Pancreas (tissue), 10 donors: ENCODE results near the gene LRBA. TPM values are rescaled to one million over a fixed set of nuclear protein-coding genes. Genes with fewer than 3 reads are reported as not detected.

Experiments
- ATAC-seq, 4 donors: fragments of 200-7000 bp; cut with Tn5 transposase; one replicate each; pipeline versions ENCODE4 v1.8.0 to v1.9.1; 2020; ENCODE audit warnings: mild to moderate bottlenecking in 4 of 4, moderate library complexity in 4 of 4
- DNase-seq, 6 donors: peaks; one replicate each; pipeline ENCODE4 v3.0.0-alpha.2; 2020
- FAIRE-seq: peaks from 2 replicates; lab custom pipeline; 2012; peaks lifted over from hg19 to GRCh38; lab: Jason Lieb, UNC
- H3K27ac ChIP-seq, 4 donors: fragments of 200-600 bp; sonication (generic); 1 replicate in 3 of 4; 2 replicates in 1 of 4; pipeline versions ENCODE4 v1.5.0 to v1.8.0; 2020
- H3K27me3 ChIP-seq, 4 donors: fragments of 200-600 bp; one replicate each; pipeline ENCODE4 v1.8.0; 2021
- H3K36me3 ChIP-seq, 3 donors: fragments of 200-600 bp; sonication (generic) in 1 of 3; one replicate each; pipeline versions ENCODE4 v1.5.0 to v1.8.0; 2020 to 2021
- H3K4me1 ChIP-seq, 3 donors: fragments of 200-600 bp; one replicate each; pipeline ENCODE4 v1.8.0; 2021
- H3K4me3 ChIP-seq, 4 donors: fragments of 200-600 bp; sonication (generic) in 2 of 4; one replicate each; pipeline versions ENCODE4 v1.5.0 to v1.8.0; 2020 to 2021
- H3K9me3 ChIP-seq, 4 donors: fragments of 200-600 bp; one replicate each; pipeline ENCODE4 v1.8.0; 2021
- CTCF ChIP-seq, 4 donors: fragments of 200-600 bp; sonication (generic) in 3 of 4; IDR thresholded peaks; one replicate each; pipeline versions ENCODE4 v1.5.0 to v1.8.0; 2021; ENCODE audit warnings: antibody characterized with exemption in 4 of 4
- WGBS, 2 donors: extraction: QIAGEN DNeasy Blood & Tissue Kit; methylation state at CpG; one replicate each; pipeline ENCODE4 v1.1.7; 2013; 5-methylcytosine and 5-hydroxymethylcytosine counted together
- intact Hi-C, 3 donors: fragments of 100-400 bp; cut with DNase I; formaldehyde crosslinking; loops; one replicate each; pipeline versions ENCODE4 v1.11.1 to v1.14.2; 2022
- polyA plus RNA-seq, 2 donors: library from polyadenylated mRNA; stranded (reverse); fragments of 200-250 nt; gene quantifications; one replicate each; pipeline ENCODE4 v1.2.3, GENCODE V29; 2013
- total RNA-seq, 6 donors: library from RNA; stranded (reverse); fragmentation: NEBNext Ultra II Directional in 4 of 6; extraction: Animal tissue kit (Norgen Biotek cat#: 25700) in 4 of 6; gene quantifications; one replicate each; pipeline versions ENCODE4 v1.2.1 to v1.2.4, GENCODE V29; 2021 to 2023
- donor health status: healthy with polysubstance abuse.
- donor health status: DM: no; HTN: no; CAD: no; lungs with moderate emphysema.
- donor health status: DM: no; HTN: no; CAD: no.
- donor health status: control.
- donor health status: control.
- donor health status: Bipolar disorder and iron deficiency.
- donor health status: DM: yes; HTN: yes; CAD: no.
- donor health status: DM: no; HTN: no; CAD: no.
- donor health status: DM: no; HTN: no; CAD: no.
- donor health status: DM: yes; HTN: yes; CAD: no.

Gene LRBA
- total and polyA plus RNA-seq, 8 donors, result 6.6 to 35.3 (median 22.3) TPM

- DNase-seq (no peak), ATAC-seq (no peak), FAIRE-seq (peak; percentile 41)
- intact Hi-C loops, result no loop called here
- Histone ChIP-seq H3K4me1 (peaks cover 0 to 6% (median 0%) of the 10 kb centered on the region in 3 donors), H3K27me3 (no peaks in the 10 kb centered on the region), H3K4me3 (no peak overlapping the region), H3K36me3 (no peaks in the 10 kb centered on the region), H3K9me3 (no peaks in the 10 kb centered on the region), H3K27ac (no peak overlapping the region)
- WGBS, 2 donors, result 55 to 57% methylated on average over 3 of the region's 3 CpGs
- TF ChIP-seq CTCF (IDR thresholded peaks at IDR 0.05), result no peak
Measured at GRCh38 chr4:150491132-150492049, 523.7 kb downstream of the LRBA start.

DNA sequence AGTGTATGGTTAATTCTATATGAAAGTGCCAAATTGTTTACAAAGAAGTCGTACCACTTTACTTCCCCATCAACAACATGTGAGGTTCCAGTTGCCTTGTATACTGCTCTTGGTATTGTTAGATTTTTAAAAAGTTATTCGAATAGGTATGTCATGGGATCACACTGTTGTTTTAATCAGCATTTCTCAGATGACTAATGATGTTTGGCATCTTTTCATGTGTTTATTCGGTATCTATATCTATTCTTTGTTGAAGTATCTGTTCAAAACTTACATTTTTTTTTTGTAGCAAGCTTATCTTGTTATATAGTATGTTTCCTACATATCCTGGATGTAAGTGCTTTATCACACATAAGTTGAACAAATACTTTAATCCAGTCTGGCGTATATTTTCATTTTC, 532.5 kb downstream of the LRBA start:
- Histone ChIP-seq H3K4me1 (no peaks in the 10 kb centered on the region), H3K36me3 (no peaks in the 10 kb centered on the region), H3K27me3 (no peaks in the 10 kb centered on the region), H3K4me3 (no peak overlapping the region), H3K27ac (no peak overlapping the region), H3K9me3 (no peaks in the 10 kb centered on the region)
- no peak for ATAC-seq
- DNase-seq, result no peak
- intact Hi-C loops, result no loop called here
- 78 to 79% methylated on average over 4 of the region's 4 CpGs for WGBS, 2 donors
- TF ChIP-seq CTCF (IDR thresholded peaks at IDR 0.05), result no peak
- peak; percentile 43 for FAIRE-seq

DNA sequence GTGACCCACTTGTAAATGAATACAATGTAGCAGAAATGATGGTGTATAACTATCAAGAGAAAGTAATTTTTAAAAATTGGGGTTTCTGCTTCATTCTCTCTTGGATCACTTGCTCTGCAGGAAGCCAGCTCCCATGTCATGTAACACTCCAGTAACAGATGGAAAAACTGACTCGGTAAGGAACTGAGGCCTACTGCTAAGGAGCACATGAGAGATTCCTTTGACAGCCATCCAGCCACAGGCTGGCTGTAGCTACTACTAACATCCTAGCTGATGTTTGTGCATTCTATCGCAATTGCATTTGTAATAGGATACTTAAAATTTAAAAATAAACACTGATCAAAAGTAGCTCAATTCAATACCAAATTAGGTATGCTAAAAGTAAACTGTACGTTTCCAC, 535.4 kb downstream of the LRBA start:
- Histone ChIP-seq H3K4me3 (no peak overlapping the region), H3K27me3 (no peaks in the 10 kb centered on the region), H3K9me3 (no peaks in the 10 kb centered on the region), H3K4me1 (no peaks in the 10 kb centered on the region), H3K27ac (no peak overlapping the region), H3K36me3 (no peaks in the 10 kb centered on the region)
- intact Hi-C loops, result no loop called here
- FAIRE-seq (no peak), DNase-seq (no peak), ATAC-seq (no peak)
- TF ChIP-seq CTCF (IDR thresholded peaks at IDR 0.05), result no peak
- 94 to 99% methylated on average over 3 of the region's 3 CpGs for WGBS, 2 donors

DNA sequence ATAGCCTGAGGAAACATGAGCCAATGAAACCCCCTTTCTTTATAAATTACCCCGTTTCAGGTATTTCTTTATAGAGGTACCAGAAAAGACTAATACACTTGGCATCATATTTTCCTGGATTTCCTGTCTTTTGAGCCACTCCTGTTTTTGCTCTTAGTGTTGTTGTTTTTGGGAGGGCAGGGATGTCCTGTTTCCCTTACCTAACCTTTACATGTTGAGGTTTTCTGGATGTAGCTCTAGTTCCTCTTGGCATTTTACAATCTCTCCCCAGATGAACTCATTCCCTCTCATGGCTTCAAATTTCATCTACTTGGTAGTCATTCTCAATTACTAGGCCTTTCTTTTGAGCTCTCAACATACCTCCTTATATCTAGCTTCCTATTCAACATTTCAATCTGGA, 537.2 kb downstream of the LRBA start:
- Histone ChIP-seq H3K27ac (no peak overlapping the region), H3K9me3 (no peaks in the 10 kb centered on the region), H3K36me3 (no peaks in the 10 kb centered on the region), H3K27me3 (no peaks in the 10 kb centered on the region), H3K4me1 (no peaks in the 10 kb centered on the region), H3K4me3 (no peak overlapping the region)
- ATAC-seq, result no peak
- intact Hi-C loops, result no loop called here
- no peak for FAIRE-seq
- no peak for DNase-seq
- no peak for TF ChIP-seq CTCF (IDR thresholded peaks at IDR 0.05)
- 93 to 98% methylated on average over 1 of the region's 1 CpG for WGBS, 2 donors

- H3K27me3 ChIP-seq, result no peaks in the 10 kb centered on the region
- intact Hi-C loops, result no loop called here
- no peaks in the 10 kb centered on the region for H3K36me3 ChIP-seq
- ATAC-seq (no peak), FAIRE-seq (no peak), DNase-seq (no peak)
- no peaks in the 10 kb centered on the region for H3K4me1 ChIP-seq
- H3K4me3 ChIP-seq, result no peak overlapping the region
- no peak overlapping the region for H3K27ac ChIP-seq
- 96 to 97% methylated on average over 2 of the region's 2 CpGs for WGBS, 2 donors
- no peak for TF ChIP-seq CTCF (IDR thresholded peaks at IDR 0.05)
- no peaks in the 10 kb centered on the region for H3K9me3 ChIP-seq
Measured at GRCh38 chr4:150476776-150477175, 538.3 kb downstream of the LRBA start.
